Osteoblast (primary cell): Measurements from ENCODE around the gene VPS52. TPM values are rescaled to one million over a fixed set of nuclear protein-coding genes. Genes with fewer than 3 reads are reported as not detected.
"Not testable (repeated sequence)": the region's sequence is repeated elsewhere in the genome, so short reads cannot be mapped to it uniquely, and the experiment has no call there.

Experiments used
- DNase-seq: peaks from one replicate; pipeline ENCODE4 v3.0.0; 2011; ENCODE audit warnings: low spot score, mixed read lengths; ENCODE audit not compliant: insufficient read length; ENCODE audit errors: missing footprints
- H2AFZ ChIP-seq: 2 replicates; pipeline ENCODE4 v1.6.0; 2011; ENCODE audit warnings: mild to moderate bottlenecking, low read length
- H3K27ac ChIP-seq: 2 replicates; pipeline ENCODE4 v1.5.1; 2011; ENCODE audit warnings: mild to moderate bottlenecking, low read depth, low read length, moderate library complexity
- H3K27me3 ChIP-seq: 2 replicates; pipeline ENCODE4 v1.6.0; 2012; ENCODE audit warnings: mild to moderate bottlenecking, control low read depth, inconsistent platforms, low read length, moderate library complexity; ENCODE audit not compliant: insufficient read depth
- H3K36me3 ChIP-seq: 2 replicates; pipeline ENCODE4 v1.5.1; 2011; ENCODE audit warnings: mild to moderate bottlenecking, low read length, control low read depth, moderate library complexity; ENCODE audit not compliant: insufficient read depth
- H3K4me1 ChIP-seq: 2 replicates; pipeline ENCODE4 v1.5.1; 2011; ENCODE audit warnings: mild to moderate bottlenecking, low read length, control low read depth, moderate library complexity; ENCODE audit not compliant: insufficient read depth
- H3K4me2 ChIP-seq: 2 replicates; pipeline ENCODE4 v1.6.0; 2011; ENCODE audit warnings: mild to moderate bottlenecking, low read length; ENCODE audit not compliant: insufficient read depth
- H3K4me3 ChIP-seq: fragments of 200-600 bp; sonication (generic); 3 replicates; pipeline ENCODE4 v1.5.1; 2012; ENCODE audit warnings: mild to moderate bottlenecking, low read length, inconsistent platforms; ENCODE audit not compliant: insufficient read depth
- H3K79me2 ChIP-seq: 2 replicates; pipeline ENCODE4 v1.6.0; 2012; ENCODE audit warnings: mild to moderate bottlenecking, low read length, control low read depth, inconsistent platforms; ENCODE audit not compliant: insufficient read depth
- H3K9me3 ChIP-seq: 2 replicates; pipeline ENCODE4 v1.5.1; 2011; ENCODE audit warnings: low read depth, low read length, control low read depth
- H4K20me1 ChIP-seq: 2 replicates; pipeline ENCODE4 v1.6.0; 2012; ENCODE audit warnings: mild to moderate bottlenecking, low read length, control low read depth; ENCODE audit not compliant: insufficient read depth
- total RNA-seq: library from RNA; depleted of rRNA; stranded (reverse); fragments of >200 nt; gene quantifications from 2 replicates; pipeline ENCODE4 v1.2.3, GENCODE V29; 2012
- TF ChIP-seq, protein P1 (sequence below): IDR thresholded peaks from 2 replicates; pipeline ENCODE4 v1.5.1; 2011; ENCODE audit warnings: mild to moderate bottlenecking, low read depth, low read length, moderate library complexity; ENCODE audit errors: extremely low read depth

The VPS52 gene
- total RNA-seq, 1 donor, result 42.7 TPM

DNA sequence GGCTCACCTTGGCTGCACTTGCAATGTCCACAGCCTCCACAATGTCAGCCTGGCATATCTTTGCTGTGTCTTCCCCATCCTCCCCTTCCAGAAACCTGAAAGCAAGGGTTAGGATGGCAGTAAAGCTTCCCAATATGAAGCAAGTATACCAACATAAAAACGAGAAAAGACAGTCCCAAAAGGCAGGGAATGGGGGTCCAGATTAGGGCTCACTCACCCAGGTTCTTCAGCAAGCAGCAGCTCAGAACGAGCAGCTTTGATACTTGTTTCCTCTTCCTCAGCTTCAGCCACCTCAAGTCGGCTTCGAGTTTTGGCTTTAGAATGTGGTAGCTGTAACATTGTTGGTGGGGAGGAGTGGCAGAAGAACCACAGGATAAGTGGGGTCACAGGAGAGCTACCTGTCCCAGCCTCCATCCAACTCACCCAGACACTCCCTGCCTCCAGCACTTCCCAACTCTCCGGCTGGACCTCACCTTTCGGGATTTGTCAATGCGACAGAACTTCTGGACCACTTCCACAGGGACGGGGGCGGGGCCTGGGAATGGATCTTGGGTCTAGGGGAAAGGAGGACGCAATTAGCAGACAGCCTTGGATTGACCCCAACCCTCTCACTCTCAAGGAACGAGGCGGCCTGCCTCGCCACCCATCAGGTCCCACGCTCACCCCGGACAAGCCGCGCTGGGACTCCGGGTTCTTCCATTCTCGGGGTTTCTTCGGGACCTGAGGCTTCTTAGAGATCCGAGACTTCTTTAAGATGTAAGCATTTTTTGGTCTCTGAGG is 16.7 kb upstream of the VPS52 start:
- TF ChIP-seq, protein P1, sequence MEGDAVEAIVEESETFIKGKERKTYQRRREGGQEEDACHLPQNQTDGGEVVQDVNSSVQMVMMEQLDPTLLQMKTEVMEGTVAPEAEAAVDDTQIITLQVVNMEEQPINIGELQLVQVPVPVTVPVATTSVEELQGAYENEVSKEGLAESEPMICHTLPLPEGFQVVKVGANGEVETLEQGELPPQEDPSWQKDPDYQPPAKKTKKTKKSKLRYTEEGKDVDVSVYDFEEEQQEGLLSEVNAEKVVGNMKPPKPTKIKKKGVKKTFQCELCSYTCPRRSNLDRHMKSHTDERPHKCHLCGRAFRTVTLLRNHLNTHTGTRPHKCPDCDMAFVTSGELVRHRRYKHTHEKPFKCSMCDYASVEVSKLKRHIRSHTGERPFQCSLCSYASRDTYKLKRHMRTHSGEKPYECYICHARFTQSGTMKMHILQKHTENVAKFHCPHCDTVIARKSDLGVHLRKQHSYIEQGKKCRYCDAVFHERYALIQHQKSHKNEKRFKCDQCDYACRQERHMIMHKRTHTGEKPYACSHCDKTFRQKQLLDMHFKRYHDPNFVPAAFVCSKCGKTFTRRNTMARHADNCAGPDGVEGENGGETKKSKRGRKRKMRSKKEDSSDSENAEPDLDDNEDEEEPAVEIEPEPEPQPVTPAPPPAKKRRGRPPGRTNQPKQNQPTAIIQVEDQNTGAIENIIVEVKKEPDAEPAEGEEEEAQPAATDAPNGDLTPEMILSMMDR, result no peak
- peak; percentile 67 for DNase-seq
- Histone ChIP-seq H3K4me3 (peak overlapping the region; percentile 86), H4K20me1 (no peaks in the 10 kb centered on the region), H3K27me3 (no peaks in the 10 kb centered on the region), H3K9me3 (no peaks in the 10 kb centered on the region), H3K36me3 (peaks cover 52% of the 10 kb centered on the region), H2AFZ (peak overlapping the region; percentile 89), H3K79me2 (peaks cover 49% of the 10 kb centered on the region), H3K27ac (peak overlapping the region; percentile 64), H3K4me2 (peak overlapping the region; percentile 91), H3K4me1 (peaks cover 18% of the 10 kb centered on the region)

DNA sequence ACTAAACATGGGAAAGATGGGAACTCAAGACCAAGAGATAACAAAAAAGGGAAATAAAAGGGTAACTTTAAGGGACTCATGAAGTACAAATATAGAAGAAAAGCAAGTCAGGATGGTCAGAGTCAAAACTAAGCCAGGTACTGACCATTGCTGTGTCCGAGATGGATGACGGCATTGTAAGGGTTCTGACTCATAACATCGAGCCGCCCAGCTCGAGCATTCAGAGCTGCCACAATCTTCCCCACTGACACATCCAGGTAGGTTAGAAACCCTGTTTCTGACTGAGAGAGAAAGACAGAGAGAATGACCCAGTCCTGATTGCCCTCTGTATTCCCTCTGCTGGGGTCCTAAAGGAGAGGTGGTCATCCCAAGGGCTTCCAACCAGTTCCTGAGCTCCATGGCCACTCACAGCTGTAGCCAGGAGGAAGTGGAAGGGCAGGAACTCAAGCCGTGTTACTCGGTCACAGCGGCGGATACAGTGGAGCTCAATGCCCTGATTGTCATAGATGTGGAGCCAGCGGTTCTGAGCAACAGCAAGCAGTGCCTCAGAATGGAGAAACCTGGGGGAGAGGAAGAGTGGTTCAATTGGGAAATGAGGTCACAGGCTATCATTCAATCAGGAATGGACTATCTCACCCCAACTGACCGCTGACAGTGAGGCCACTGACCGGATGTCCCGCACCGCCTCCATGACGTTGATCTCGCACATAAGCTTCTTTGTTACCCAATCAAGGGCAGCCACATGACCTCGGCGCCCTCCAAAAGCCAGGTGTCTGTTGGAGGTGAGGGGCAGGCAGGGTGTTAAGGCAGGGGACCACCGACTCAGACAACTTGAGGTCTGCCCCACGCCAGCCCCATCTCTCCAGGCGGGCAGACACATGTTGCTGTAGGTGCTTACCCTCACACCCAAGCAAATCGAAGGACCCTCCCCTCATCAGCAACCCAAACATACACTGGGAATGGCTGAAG is 15.6 kb upstream of the VPS52 start:
- H3K9me3 ChIP-seq, result no peaks in the 10 kb centered on the region
- DNase-seq, result peak; percentile 49
- no peak overlapping the region for H3K4me3 ChIP-seq
- no peak overlapping the region for H3K27ac ChIP-seq
- H4K20me1 ChIP-seq, result peaks cover 5% of the 10 kb centered on the region
- no peak overlapping the region for H2AFZ ChIP-seq
- peaks cover 18% of the 10 kb centered on the region for H3K4me1 ChIP-seq
- H3K27me3 ChIP-seq, result no peaks in the 10 kb centered on the region
- peaks cover 49% of the 10 kb centered on the region for H3K79me2 ChIP-seq
- TF ChIP-seq, protein P1, result no peak
- H3K36me3 ChIP-seq, result peaks cover 55% of the 10 kb centered on the region
- H3K4me2 ChIP-seq, result peak overlapping the region; percentile 91

DNA sequence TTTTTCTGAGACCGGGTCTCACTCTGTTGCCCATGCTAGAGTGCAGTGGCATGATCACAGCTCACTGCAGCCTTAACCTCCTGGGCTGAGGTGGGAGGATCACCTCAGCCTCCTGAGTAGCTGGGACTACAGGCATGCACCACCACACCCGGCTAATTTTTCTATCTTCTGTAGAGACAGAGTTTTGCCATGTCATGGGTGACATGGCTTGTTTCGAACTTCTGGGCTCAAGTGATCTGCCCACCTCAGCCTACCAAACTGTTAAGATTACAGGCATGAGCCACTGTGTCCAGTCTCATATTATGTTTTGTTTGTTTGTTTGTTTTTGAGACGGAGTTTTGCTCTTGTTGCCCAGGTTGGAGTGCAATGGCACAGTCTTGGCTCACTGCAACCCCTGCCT is 13.5 kb upstream of the VPS52 start:
- not testable (repeated sequence) for H4K20me1 ChIP-seq, H2AFZ ChIP-seq, H3K27ac ChIP-seq, H3K9me3 ChIP-seq, H3K4me3 ChIP-seq, DNase-seq, H3K27me3 ChIP-seq, H3K4me2 ChIP-seq
- Histone ChIP-seq H3K36me3 (peaks cover 57% of the 10 kb centered on the region), H3K4me1 (peaks cover 11% of the 10 kb centered on the region), H3K79me2 (peaks cover 34% of the 10 kb centered on the region)

DNA sequence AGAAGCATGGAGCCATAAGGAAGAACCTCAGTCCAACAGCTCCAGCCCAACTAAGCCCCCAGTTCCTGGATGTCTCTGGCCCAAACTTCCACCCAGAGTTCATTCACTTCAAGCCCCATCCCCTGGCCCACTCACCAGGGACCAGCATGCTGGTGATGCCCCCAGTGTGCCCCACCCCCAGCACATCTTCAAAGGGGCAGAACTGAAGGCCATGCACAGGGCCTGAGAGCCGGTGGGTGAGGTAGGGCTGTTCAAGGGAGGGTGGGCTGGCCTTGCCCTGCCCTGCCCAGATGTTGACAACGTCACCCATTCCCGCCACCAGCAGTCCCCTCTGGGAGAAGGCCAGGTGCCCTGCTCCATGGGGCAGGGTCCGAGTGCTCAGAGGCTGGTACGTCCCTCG is 8.9 kb upstream of the VPS52 start:
- DNase-seq, result peak; percentile 32
- TF ChIP-seq, protein P1, result no peak
- Histone ChIP-seq H3K27ac (no peak overlapping the region), H3K36me3 (peaks cover 67% of the 10 kb centered on the region), H4K20me1 (peaks cover 23% of the 10 kb centered on the region), H2AFZ (no peak overlapping the region), H3K4me1 (peaks cover 13% of the 10 kb centered on the region), H3K27me3 (no peaks in the 10 kb centered on the region), H3K4me2 (no peak overlapping the region), H3K79me2 (peaks cover 4% of the 10 kb centered on the region), H3K4me3 (no peak overlapping the region), H3K9me3 (no peaks in the 10 kb centered on the region)
